GM18909 (cell line): ENCODE measurements around the gene DACH1.
"Not testable (repeated sequence)": the region's sequence is repeated elsewhere in the genome, so short reads cannot be mapped to it uniquely, and the experiment has no call there.

Experiments used
- ATAC-seq: cut with Tn5 transposase; IDR thresholded peaks from one replicate; pipeline ENCODE4 v1.9.1; 2021; ENCODE audit warnings: mild to moderate bottlenecking; ENCODE audit not compliant: unreplicated experiment, poor library complexity

DACH1 gene

GRCh38 chr13:71786875-71787274, 80.1 kb downstream of the DACH1 start:
- ATAC-seq: no peak

- ATAC-seq: no peak
Observed at GRCh38 chr13:71785361-71785760, 81.6 kb downstream of the DACH1 start.

- no peak for ATAC-seq
Observed at GRCh38 chr13:71780546-71780945, 86.5 kb downstream of the DACH1 start.

- not testable (repeated sequence) for ATAC-seq
Observed at GRCh38 chr13:71778998-71779397, 88.0 kb downstream of the DACH1 start.

GRCh38 chr13:71775966-71776365, 91.0 kb downstream of the DACH1 start:
- no peak for ATAC-seq

- no peak for ATAC-seq
Observed at GRCh38 chr13:71774863-71775262, 92.1 kb downstream of the DACH1 start.

- ATAC-seq: no peak
Observed at GRCh38 chr13:71773531-71773930, 93.5 kb downstream of the DACH1 start.

- ATAC-seq: no peak
Observed at GRCh38 chr13:71772361-71772760, 94.6 kb downstream of the DACH1 start.

GRCh38 chr13:71771144-71771543, 95.9 kb downstream of the DACH1 start:
- ATAC-seq: no peak

GRCh38 chr13:71770710-71771109, 96.3 kb downstream of the DACH1 start:
- no peak for ATAC-seq

- ATAC-seq: no peak
Observed at GRCh38 chr13:71768881-71769280, 98.1 kb downstream of the DACH1 start.

- no peak for ATAC-seq
Observed at GRCh38 chr13:71759651-71760511, 107.1 kb downstream of the DACH1 start.

- no peak for ATAC-seq
Observed at GRCh38 chr13:71758828-71759227, 108.2 kb downstream of the DACH1 start.

GRCh38 chr13:71754407-71754974, 112.5 kb downstream of the DACH1 start:
- no peak for ATAC-seq

- ATAC-seq: no peak
Observed at GRCh38 chr13:71752775-71753513, 114.1 kb downstream of the DACH1 start.

GRCh38 chr13:71751073-71751472, 115.9 kb downstream of the DACH1 start:
- no peak for ATAC-seq

GRCh38 chr13:71730267-71730666, 136.7 kb downstream of the DACH1 start:
- no peak for ATAC-seq

GRCh38 chr13:71729441-71729840, 137.6 kb downstream of the DACH1 start:
- no peak for ATAC-seq

- ATAC-seq: no peak
Observed at GRCh38 chr13:71727662-71728061, 139.3 kb downstream of the DACH1 start.

GRCh38 chr13:71727042-71727441, 140.0 kb downstream of the DACH1 start:
- no peak for ATAC-seq

- no peak for ATAC-seq
Observed at GRCh38 chr13:71722206-71722605, 144.8 kb downstream of the DACH1 start.
